Measurements from ENCODE around the gene UBE2D3.

The UBE2D3 gene

DNA sequence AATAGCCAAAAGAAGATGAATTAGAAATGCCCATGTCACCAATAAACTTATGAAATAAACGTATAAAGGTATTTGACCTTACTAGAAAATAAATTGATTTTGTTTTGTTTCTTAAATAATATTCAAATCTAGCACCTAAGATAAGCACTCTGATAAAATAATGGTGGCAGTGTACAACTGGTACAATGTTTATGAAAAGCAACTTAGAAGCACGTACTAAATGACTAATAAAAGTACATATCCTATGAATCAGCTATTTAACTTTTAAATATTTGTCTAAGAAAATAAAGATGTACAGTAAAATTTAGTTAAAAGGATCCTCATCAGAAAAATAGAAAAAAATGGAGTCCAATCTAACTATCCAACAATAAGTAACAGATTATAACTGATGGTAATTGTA is 73.3 kb downstream of the UBE2D3 start:
- no peak for DNase-seq (ENCODE audit: low read depth in 2 of 2)

DNA sequence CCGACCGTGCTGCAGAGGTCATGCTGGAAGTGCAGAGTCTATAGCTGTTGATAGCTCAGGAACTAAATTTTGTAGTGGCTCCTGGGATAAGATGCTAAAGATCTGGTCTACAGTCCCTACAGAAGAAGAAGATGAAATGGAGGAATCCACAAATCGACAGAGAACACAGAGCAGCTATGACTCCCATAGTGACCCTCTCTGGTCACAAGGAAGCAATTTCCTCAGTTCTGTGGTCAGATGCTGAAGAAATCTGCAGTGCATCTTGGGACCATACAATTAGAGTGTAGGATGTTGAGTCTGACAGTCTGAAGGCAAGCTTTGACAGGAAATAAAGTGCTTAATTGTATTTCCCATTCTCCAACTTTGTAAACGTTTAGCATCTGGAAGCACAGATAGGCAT is 75.4 kb downstream of the UBE2D3 start:
- no peak for DNase-seq (ENCODE audit: low read depth in 2 of 2)

All from stimulated activated CD4-positive, alpha-beta T cell treated with anti-CD3 and anti-CD28 coated beads, Interleukin-1b, Interleukin-23, amount 100 ng/mL, for 1 hour (primary cell).